DND-41 (cell line): ENCODE measurements around the gene SUMO3.

Experiments
- EZH2 ChIP-seq: IDR thresholded peaks from 3 replicates; pipeline ENCODE4 v1.6.1; 2012; ENCODE audit warnings: borderline replicate concordance, low read depth, mild to moderate bottlenecking, moderate library complexity, low read length, inconsistent platforms; ENCODE audit not compliant: severe bottlenecking
- TF ChIP-seq, protein P1 (sequence below): IDR thresholded peaks from 2 replicates; pipeline ENCODE4 v1.5.1; 2012; ENCODE audit warnings: borderline replicate concordance, low read length, moderate library complexity, mild to moderate bottlenecking; ENCODE audit not compliant: poor library complexity, severe bottlenecking; ENCODE audit errors: extremely low read depth

DNA sequence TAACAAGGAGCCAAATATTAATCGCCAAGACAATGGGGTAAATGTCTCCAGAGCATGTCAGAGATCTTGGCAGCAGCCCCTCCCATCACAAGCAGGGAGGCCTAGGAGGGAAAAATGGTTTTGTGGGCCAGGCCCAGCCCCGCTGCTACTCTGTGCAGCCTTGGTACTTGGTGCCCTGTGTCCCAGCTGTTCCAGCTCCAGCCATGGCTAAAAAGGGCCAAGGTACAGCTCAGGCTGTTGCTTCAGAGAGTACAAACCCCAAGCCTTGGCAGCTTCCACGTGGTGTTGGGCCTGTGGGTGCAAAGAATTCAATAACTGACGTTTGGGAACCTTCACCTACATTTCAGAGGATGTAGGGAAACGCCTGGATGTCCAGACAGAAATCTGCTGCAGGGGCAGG lies 26.6 kb downstream of the SUMO3 start:
- TF ChIP-seq, protein P1, sequence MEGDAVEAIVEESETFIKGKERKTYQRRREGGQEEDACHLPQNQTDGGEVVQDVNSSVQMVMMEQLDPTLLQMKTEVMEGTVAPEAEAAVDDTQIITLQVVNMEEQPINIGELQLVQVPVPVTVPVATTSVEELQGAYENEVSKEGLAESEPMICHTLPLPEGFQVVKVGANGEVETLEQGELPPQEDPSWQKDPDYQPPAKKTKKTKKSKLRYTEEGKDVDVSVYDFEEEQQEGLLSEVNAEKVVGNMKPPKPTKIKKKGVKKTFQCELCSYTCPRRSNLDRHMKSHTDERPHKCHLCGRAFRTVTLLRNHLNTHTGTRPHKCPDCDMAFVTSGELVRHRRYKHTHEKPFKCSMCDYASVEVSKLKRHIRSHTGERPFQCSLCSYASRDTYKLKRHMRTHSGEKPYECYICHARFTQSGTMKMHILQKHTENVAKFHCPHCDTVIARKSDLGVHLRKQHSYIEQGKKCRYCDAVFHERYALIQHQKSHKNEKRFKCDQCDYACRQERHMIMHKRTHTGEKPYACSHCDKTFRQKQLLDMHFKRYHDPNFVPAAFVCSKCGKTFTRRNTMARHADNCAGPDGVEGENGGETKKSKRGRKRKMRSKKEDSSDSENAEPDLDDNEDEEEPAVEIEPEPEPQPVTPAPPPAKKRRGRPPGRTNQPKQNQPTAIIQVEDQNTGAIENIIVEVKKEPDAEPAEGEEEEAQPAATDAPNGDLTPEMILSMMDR = no peak
- no peak for TF ChIP-seq EZH2
